ENCODE measurements around the gene SF3B5. TPM values are rescaled to one million over a fixed set of nuclear protein-coding genes. Genes with fewer than 3 reads are reported as not detected.

Gene SF3B5
- total and polyA plus RNA-seq, 9 of the 15 experiments (the other 6 are each of a cell fraction or from before 2014, with no cell fraction given): 238 to 1,211 (median 407) TPM

DNA sequence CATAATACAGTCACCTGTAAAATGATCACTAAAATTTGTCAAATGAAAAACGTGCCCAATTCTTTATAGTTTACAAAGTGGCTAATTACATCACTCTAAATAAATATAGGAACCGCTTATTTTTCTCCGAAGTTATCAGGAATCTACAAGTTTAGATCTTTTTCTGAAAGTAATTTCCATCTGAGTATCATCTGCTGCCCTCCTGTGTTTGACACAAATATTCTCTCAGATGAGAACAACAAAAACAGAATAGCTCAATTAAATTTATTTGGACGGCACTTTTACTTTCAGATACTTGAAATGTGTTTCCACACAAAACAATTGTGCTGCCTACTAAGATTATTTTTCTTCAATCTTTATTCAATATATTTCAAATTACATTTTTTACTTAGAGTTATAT is 5.0 kb downstream of the SF3B5 start:
- H3K9me3 ChIP-seq (replicated peaks; ENCODE audit: control insufficient read depth, insufficient read depth, low read depth, low read length): no peaks in the 10 kb centered on the region
- no peaks in the 10 kb centered on the region for H3K9me1 ChIP-seq (ENCODE audit: control insufficient read depth, insufficient read depth, low read length)
- H3K36me3 ChIP-seq (ENCODE audit: control insufficient read depth, insufficient read depth, low read length): peaks cover 25% of the 10 kb centered on the region
- no peaks in the 10 kb centered on the region; a peak in 1 of 5 replicates for H3K27me3 ChIP-seq (ENCODE audit: control insufficient read depth in 2 of 2, insufficient read depth in 2 of 2, low read length in 2 of 2)
- CTCF ChIA-PET (ENCODE audit: low intra/inter-chr PET ratio): interaction anchor here (0.7 kb wide), 1 partner anchor 148 kb away, joined by 6 read pairs; no protein-coding TSS in a partner anchor
- no peak overlapping the region for H3K27ac ChIP-seq (ENCODE audit: extremely low read depth, low read depth, low read length)
- H2AFZ ChIP-seq (ENCODE audit: low read depth, low read length): no peak overlapping the region
- WGBS (ENCODE audit: insufficient coverage, low coverage, missing lambda C conversion rate): 54% methylated on average over 4 of the region's 4 CpGs
- BruUV-seq (replicated peaks): no TSS peak
- peak; percentile 18 to 24; a peak in 3 of 4 replicates for TF ChIP-seq RAD21 (CRISPR knock-in tag; conservative IDR thresholded peaks at IDR 0.05 in 1 of 2, IDR thresholded peaks at IDR 0.05 in 1 of 2)
- no peak for TF ChIP-seq LEF1 (IDR thresholded peaks at IDR 0.05)
- TF ChIP-seq, protein P1, sequence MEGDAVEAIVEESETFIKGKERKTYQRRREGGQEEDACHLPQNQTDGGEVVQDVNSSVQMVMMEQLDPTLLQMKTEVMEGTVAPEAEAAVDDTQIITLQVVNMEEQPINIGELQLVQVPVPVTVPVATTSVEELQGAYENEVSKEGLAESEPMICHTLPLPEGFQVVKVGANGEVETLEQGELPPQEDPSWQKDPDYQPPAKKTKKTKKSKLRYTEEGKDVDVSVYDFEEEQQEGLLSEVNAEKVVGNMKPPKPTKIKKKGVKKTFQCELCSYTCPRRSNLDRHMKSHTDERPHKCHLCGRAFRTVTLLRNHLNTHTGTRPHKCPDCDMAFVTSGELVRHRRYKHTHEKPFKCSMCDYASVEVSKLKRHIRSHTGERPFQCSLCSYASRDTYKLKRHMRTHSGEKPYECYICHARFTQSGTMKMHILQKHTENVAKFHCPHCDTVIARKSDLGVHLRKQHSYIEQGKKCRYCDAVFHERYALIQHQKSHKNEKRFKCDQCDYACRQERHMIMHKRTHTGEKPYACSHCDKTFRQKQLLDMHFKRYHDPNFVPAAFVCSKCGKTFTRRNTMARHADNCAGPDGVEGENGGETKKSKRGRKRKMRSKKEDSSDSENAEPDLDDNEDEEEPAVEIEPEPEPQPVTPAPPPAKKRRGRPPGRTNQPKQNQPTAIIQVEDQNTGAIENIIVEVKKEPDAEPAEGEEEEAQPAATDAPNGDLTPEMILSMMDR (IDR thresholded peaks at IDR 0.05 in 2 of 3, conservative IDR thresholded peaks at IDR 0.05 in 1 of 3; ENCODE audit: insufficient read depth in 2 of 3, low read depth in 1 of 3, low read length in 3 of 3): peak in 2 of 3 experiments; percentile 13 to 36; a peak in 1 of 6 replicates
- intact Hi-C loops (cut with micrococcal nuclease) (loop anchor here (10.0 kb wide), 1 partner anchor 1644 kb away; the partner anchor contains the start of gene EPM2A), in situ Hi-C loops (cut with MboI) (no loop called here)
- H4K20me1 ChIP-seq (replicated peaks; ENCODE audit: control insufficient read depth, insufficient read depth, low read length): peaks cover 12% of the 10 kb centered on the region; the same call in 1 of the 2 replicates
- no peak overlapping the region for H3K4me2 ChIP-seq (ENCODE audit: insufficient read depth, low read length)
- DNase-seq (ENCODE audit: extremely low read depth in 1 of 4, low spot score in 3 of 4) (no peak), ATAC-seq (no peak), FAIRE-seq (no peak)
- H3K79me2 ChIP-seq (ENCODE audit: control insufficient read depth, insufficient read depth, low read length): peaks cover 32% of the 10 kb centered on the region
- no peak overlapping the region for H3K4me3 ChIP-seq
- POLR2A ChIA-PET: no interaction called here
- H3K9ac ChIP-seq (ENCODE audit: insufficient read depth in 1 of 2, low read depth in 2 of 2, low read length in 2 of 2): no peak overlapping the region
- peaks cover 4 to 20% of the 10 kb centered on the region in 2 experiments for H3K4me1 ChIP-seq (replicated peaks in 1 of 2; ENCODE audit: control insufficient read depth in 2 of 2, insufficient read depth in 2 of 2, low read length in 2 of 2)
